Spleen (tissue), 11 donors: ENCODE results near the gene TMEM273. TPM values are rescaled to one million over a fixed set of nuclear protein-coding genes. Genes with fewer than 3 reads are reported as not detected.
A peak's percentile ranks its signal among the peaks of the same experiment; 100 is the strongest.

Source experiments
- DNase-seq: peaks from one replicate; pipeline ENCODE4 v3.0.0-alpha.2; 2020
- H3K27ac ChIP-seq, 8 donors: fragments of 200-600 bp; sonication (generic) in 7 of 8; 1 replicate in 4 of 8; 2 replicates in 4 of 8; pipeline versions ENCODE4 v1.5.0 to v1.8.0; 2016 to 2021; ENCODE audit warnings: inconsistent platforms in 4 of 8, mild to moderate bottlenecking in 4 of 8, moderate library complexity in 1 of 8
- H3K27me3 ChIP-seq, 7 donors: fragments of 200-600 bp; sonication (generic) in 6 of 7; replicated peaks in 1 of 7; 1 replicate in 4 of 7; 2 replicates in 3 of 7; pipeline versions ENCODE4 v1.5.0 to v1.8.0; 2016 to 2021; ENCODE audit warnings: inconsistent platforms in 3 of 7, mild to moderate bottlenecking in 1 of 7
- H3K36me3 ChIP-seq, 6 donors: fragments of 200-600 bp; sonication (generic) in 5 of 6; 1 replicate in 4 of 6; 2 replicates in 2 of 6; pipeline versions ENCODE4 v1.5.0 to v1.8.0; 2016 to 2021; ENCODE audit warnings: inconsistent platforms in 2 of 6
- H3K4me1 ChIP-seq, 6 donors: fragments of 200-600 bp; sonication (generic) in 5 of 6; 1 replicate in 3 of 6; 2 replicates in 3 of 6; pipeline versions ENCODE4 v1.5.0 to v1.8.0; 2016 to 2021; ENCODE audit warnings: inconsistent platforms in 3 of 6
- H3K4me3 ChIP-seq, 8 donors: fragments of 200-600 bp; sonication (generic) in 7 of 8; 1 replicate in 4 of 8; 2 replicates in 4 of 8; pipeline versions ENCODE4 v1.5.0 to v1.8.0; 2016 to 2021; ENCODE audit warnings: inconsistent platforms in 4 of 8, mild to moderate bottlenecking in 4 of 8, moderate library complexity in 2 of 8
- H3K9me3 ChIP-seq, 8 donors: fragments of 200-600 bp; sonication (generic) in 7 of 8; 1 replicate in 4 of 8; 2 replicates in 4 of 8; pipeline versions ENCODE4 v1.5.0 to v1.8.0; 2016 to 2021; ENCODE audit warnings: inconsistent platforms in 4 of 8
- CTCF ChIP-seq, 11 experiments: fragments of 200-600 bp in 7 of 11; fragments of 450-650 bp in 4 of 11; sonication (generic) in 4 of 11; IDR thresholded peaks in 8 of 11; conservative IDR thresholded peaks in 3 of 11; 1 replicate in 7 of 11; 2 replicates in 4 of 11; pipeline versions ENCODE4 v1.4.0 to v1.8.0; 2016 to 2021; ENCODE audit warnings: antibody characterized with exemption in 11 of 11, inconsistent platforms in 4 of 11, mild to moderate bottlenecking in 1 of 11
- POLR2A ChIP-seq, 3 donors: fragments of 450-650 bp; IDR thresholded peaks; one replicate each; pipeline ENCODE4 v1.5.1; 2017; ENCODE audit warnings: antibody characterized with exemption in 3 of 3, mild to moderate bottlenecking in 1 of 3
- POLR2AphosphoS5 ChIP-seq, 3 donors: sonication (generic); formaldehyde crosslinking; IDR thresholded peaks; one replicate each; pipeline ENCODE4 v1.5.1; 2017; ENCODE audit warnings: antibody characterized with exemption in 3 of 3
- WGBS, 5 donors: extraction: QIAGEN DNeasy Blood & Tissue Kit in 3 of 5; methylation state at CpG; one replicate each; pipeline versions ENCODE4 v1.1.5 to v1.1.7; 2013 to 2018; 5-methylcytosine and 5-hydroxymethylcytosine counted together
- intact Hi-C: fragments of 100-400 bp; cut with DNase I; formaldehyde crosslinking; loops from one replicate; pipeline ENCODE4 v1.15.0; 2023; ENCODE audit warnings: low total_unique reads
- polyA plus RNA-seq, 3 donors: library from polyadenylated mRNA; stranded (reverse); fragments of 200-250 nt; gene quantifications; one replicate each; pipeline ENCODE4 v1.2.1, GENCODE V29; 2013
- total RNA-seq, 7 donors: library from RNA; depleted of rRNA in 3 of 7; stranded (reverse); fragments of >200 nt in 3 of 7; fragmentation: NEBNext Ultra II Directional in 4 of 7; extraction: Animal tissue kit (Norgen Biotek cat#: 25700) in 4 of 7; gene quantifications; one replicate each; pipeline versions ENCODE4 v1.1.0 to v1.2.1, GENCODE V29; 2016 to 2021
- donor health status: healthy with polysubstance abuse.
- donor health status: DM: no; HTN: no; CAD: no; lungs with moderate emphysema.
- donor health status: DM: no; HTN: no; CAD: no.
- donor health status: Bipolar disorder and iron deficiency.
- donor health status: healthy.
- donor health status: DM: no; HTN: no; CAD: no.
- donor health status: DM: yes; HTN: yes; CAD: no.

TMEM273 gene
- total and polyA plus RNA-seq, 10 donors = 25.6 to 64.5 (median 33.4) TPM

- Histone ChIP-seq H3K9me3 (no peaks in the 10 kb centered on the region), H3K36me3 (no peaks in the 10 kb centered on the region), H3K4me3 (no peak overlapping the region), H3K27ac (peak overlapping the region in 1 of 8 donors; percentile 90), H3K27me3 (no peaks in the 10 kb centered on the region), H3K4me1 (peaks cover 11 to 100% (median 78%) of the 10 kb centered on the region in 6 donors)
- no peak for DNase-seq
- TF ChIP-seq POLR2A (IDR thresholded peaks at IDR 0.05) (no peak), CTCF (IDR thresholded peaks at IDR 0.05 in 8 of 11, conservative IDR thresholded peaks at IDR 0.05 in 3 of 11) (no peak), POLR2AphosphoS5 (IDR thresholded peaks at IDR 0.05) (no peak)
- 94 to 97% (median 95%) methylated on average over 4 of the region's 4 CpGs for WGBS, 5 donors
- intact Hi-C loops = no loop called here
These were observed 5.4 kb downstream of the TMEM273 start for GRCh38 chr10:49182776-49183175.

- no peaks in the 10 kb centered on the region for H3K36me3 ChIP-seq
- TF ChIP-seq POLR2AphosphoS5 (IDR thresholded peaks at IDR 0.05) (no peak), POLR2A (IDR thresholded peaks at IDR 0.05) (no peak), CTCF (IDR thresholded peaks at IDR 0.05 in 8 of 11, conservative IDR thresholded peaks at IDR 0.05 in 3 of 11) (no peak)
- 28 to 50% (median 31%) methylated on average over 3 of the region's 3 CpGs for WGBS, 5 donors
These were observed 7.7 kb downstream of the TMEM273 start for GRCh38 chr10:49180444-49180860.

GRCh38 chr10:49179699-49180443 lies 8.3 kb downstream of the TMEM273 start:
- peaks cover 26 to 93% (median 69%) of the 10 kb centered on the region in 6 donors for H3K4me1 ChIP-seq
- H3K27me3 ChIP-seq = no peaks in the 10 kb centered on the region
- no peak overlapping the region for H3K4me3 ChIP-seq
- H3K27ac ChIP-seq = peak overlapping the region in 3 of 8 donors; percentile 33 to 75 (median 53)
- no peaks in the 10 kb centered on the region for H3K9me3 ChIP-seq
- TF ChIP-seq CTCF (IDR thresholded peaks at IDR 0.05 in 8 of 11, conservative IDR thresholded peaks at IDR 0.05 in 3 of 11) (no peak), POLR2A (IDR thresholded peaks at IDR 0.05) (no peak), POLR2AphosphoS5 (IDR thresholded peaks at IDR 0.05) (no peak)
- H3K36me3 ChIP-seq = no peaks in the 10 kb centered on the region
- WGBS, 5 donors = 65 to 81% (median 76%) methylated on average over 7 to 10 of the region's 10 CpGs
- intact Hi-C loops = no loop called here
- peak; percentile 73 for DNase-seq

More at GRCh38 chr10:49180444-49180860, 7.7 kb downstream of the TMEM273 start:
- Histone ChIP-seq H3K27ac (peak overlapping the region in 3 of 8 donors; percentile 32 to 75 (median 53)), H3K9me3 (no peaks in the 10 kb centered on the region), H3K4me1 (peaks cover 26 to 95% (median 74%) of the 10 kb centered on the region in 6 donors), H3K27me3 (no peaks in the 10 kb centered on the region), H3K4me3 (no peak overlapping the region)
- intact Hi-C loops = no loop called here
- no peak for DNase-seq
